K562 (cell line): ENCODE measurements around the gene ARMC9. TPM values are rescaled to one million over a fixed set of nuclear protein-coding genes. Genes with fewer than 3 reads are reported as not detected.

Experiments
- ATAC-seq: fragments of 200-7000 bp; cut with Tn5 transposase; 3 replicates; pipeline ENCODE4 v1.9.1; 2020; ENCODE audit warnings: moderate library complexity
- BruUV-seq: library from RNA; stranded (reverse); fragments of 400-500 nt; replicated peaks from 2 replicates; lab custom pipeline; 2021; lab: Mats Ljungman, UMichigan
- CTCF ChIA-PET: fragments of 300-600 bp; formaldehyde crosslinking; extraction: SDS; loops from one replicate; lab custom pipeline; 2021; ENCODE audit warnings: low intra/inter-chr PET ratio; lab: Yijun Ruan, JAX
- POLR2A ChIA-PET: fragments of 300-600, 350-650 bp; sonication (Branson Sonifier 250); formaldehyde crosslinking; extraction: SDS; loops from one replicate; lab custom pipeline; 2021; ENCODE audit warnings: antibody characterized with exemption, inconsistent platforms; lab: Yijun Ruan, JAX
- DNase-seq, 4 experiments: peaks; one replicate each; pipeline versions ENCODE4 v3.0.0 to v3.0.0-alpha.2; 2011 to 2018; ENCODE audit warnings: low spot score in 3 of 4, mixed read lengths in 3 of 4; ENCODE audit errors: extremely low read depth in 1 of 4
- FAIRE-seq: peaks from 2 replicates; lab custom pipeline; 2011; peaks lifted over from hg19 to GRCh38; lab: Jason Lieb, UNC
- H2AFZ ChIP-seq: 2 replicates; pipeline ENCODE4 v1.6.0; 2011; ENCODE audit warnings: low read depth, low read length, control low read depth, inconsistent platforms
- H3K27ac ChIP-seq: fragments of 200-600 bp; 3 replicates; pipeline ENCODE4 v1.8.0; 2011; ENCODE audit warnings: low read depth, mild to moderate bottlenecking, control low read depth, inconsistent platforms, low read length, moderate library complexity, mixed read lengths; ENCODE audit errors: extremely low read depth
- H3K27me3 ChIP-seq, 2 experiments: fragments of 300-600 bp in 1 of 2; 2 replicates in 1 of 2; 3 replicates in 1 of 2; pipeline versions ENCODE4 v1.6.0 to v1.8.0; 2011; ENCODE audit warnings: inconsistent platforms in 2 of 2, low read length in 2 of 2, mild to moderate bottlenecking in 1 of 2, mixed read lengths in 1 of 2, moderate library complexity in 1 of 2; ENCODE audit not compliant: control insufficient read depth in 2 of 2, insufficient read depth in 2 of 2
- H3K36me3 ChIP-seq: fragments of 300-600 bp; 3 replicates; pipeline ENCODE4 v1.8.0; 2011; ENCODE audit warnings: mild to moderate bottlenecking, low read length, inconsistent platforms; ENCODE audit not compliant: control insufficient read depth, insufficient read depth
- H3K4me1 ChIP-seq, 2 experiments: fragments of 200-600 bp in 1 of 2; replicated peaks in 1 of 2; 2 replicates in 1 of 2; 3 replicates in 1 of 2; pipeline versions ENCODE4 v1.5.1 to v1.8.0; 2011; ENCODE audit warnings: inconsistent platforms in 2 of 2, low read length in 2 of 2, mild to moderate bottlenecking in 1 of 2, mixed read lengths in 1 of 2, moderate library complexity in 1 of 2; ENCODE audit not compliant: control insufficient read depth in 2 of 2, insufficient read depth in 2 of 2
- H3K4me2 ChIP-seq: 2 replicates; pipeline ENCODE4 v1.6.1; 2011; ENCODE audit warnings: low read length, control low read depth, inconsistent platforms, mixed read lengths; ENCODE audit not compliant: insufficient read depth
- H3K4me3 ChIP-seq: fragments of 200-600 bp; sonication (generic), shearing (Covaris generic); 2 replicates; pipeline ENCODE4 v1.5.1; 2016; ENCODE audit warnings: control low read depth, inconsistent platforms
- H3K79me2 ChIP-seq: fragments of 200-600 bp; 3 replicates; pipeline ENCODE4 v1.8.0; 2011; ENCODE audit warnings: low read length, inconsistent platforms; ENCODE audit not compliant: control insufficient read depth, insufficient read depth
- H3K9ac ChIP-seq, 2 experiments: 2 replicates each; pipeline versions ENCODE4 v1.6.0 to v1.6.1; 2011; ENCODE audit warnings: low read depth in 2 of 2, low read length in 2 of 2, control low read depth in 1 of 2, inconsistent platforms in 1 of 2, mild to moderate bottlenecking in 1 of 2, mixed read lengths in 1 of 2; ENCODE audit not compliant: insufficient read depth in 1 of 2
- H3K9me1 ChIP-seq: one replicate; pipeline ENCODE4 v1.6.0; 2011; ENCODE audit warnings: inconsistent platforms, mild to moderate bottlenecking, low read length, moderate library complexity; ENCODE audit not compliant: control insufficient read depth, insufficient read depth
- H3K9me3 ChIP-seq: replicated peaks from 2 replicates; pipeline ENCODE4 v1.5.1; 2011; ENCODE audit warnings: low read depth, low read length, inconsistent platforms; ENCODE audit not compliant: control insufficient read depth, insufficient read depth
- H4K20me1 ChIP-seq: replicated peaks from 2 replicates; pipeline ENCODE4 v1.6.1; 2011; ENCODE audit warnings: low read length, inconsistent platforms, mixed read lengths; ENCODE audit not compliant: control insufficient read depth, insufficient read depth
- ARID1B ChIP-seq: fragments of 450-650 bp; IDR thresholded peaks from 2 replicates; pipeline ENCODE4 v1.6.1; 2016; ENCODE audit warnings: antibody characterized with exemption, mild to moderate bottlenecking, inconsistent platforms
- ELF1 ChIP-seq: fragments of 200-800 bp; sonication (Bioruptor generic); IDR thresholded peaks from 2 replicates; pipeline ENCODE4 v1.6.1; 2016; ENCODE audit warnings: missing genetic modification characterization, missing compliant biosample characterization
- HMG20B ChIP-seq: fragments of 250-450 bp; sonication (Bioruptor Pico); IDR thresholded peaks from 2 replicates; pipeline ENCODE4 v1.5.0; 2021; ENCODE audit warnings: mild to moderate bottlenecking
- MAFF ChIP-seq: IDR thresholded peaks from 2 replicates; pipeline ENCODE4 v1.6.1; 2012; ENCODE audit warnings: low read length, improper control_type of control experiment
- NFATC3 ChIP-seq: fragments of 450-650 bp; IDR thresholded peaks from 2 replicates; pipeline ENCODE4 v1.6.1; 2017; ENCODE audit warnings: mild to moderate bottlenecking
- PHB2 ChIP-seq: fragments of 450-650 bp; IDR thresholded peaks from 2 replicates; pipeline ENCODE4 v1.6.1; 2017; ENCODE audit warnings: low read depth
- SIRT6 ChIP-seq: IDR thresholded peaks from one replicate; pipeline ENCODE4 v1.6.1; 2012; ENCODE audit warnings: low read depth, mild to moderate bottlenecking, control low read depth, inconsistent platforms, low read length, moderate library complexity
- TAF15 ChIP-seq: fragments of 200-400 bp; formaldehyde crosslinking; IDR thresholded peaks from 2 replicates; pipeline ENCODE4 v1.6.1; 2017; ENCODE audit warnings: mild to moderate bottlenecking, low read depth, low read length, moderate library complexity
- TCF7 ChIP-seq: sonication (generic); IDR thresholded peaks from 2 replicates; pipeline ENCODE4 v1.6.1; 2016; ENCODE audit warnings: antibody characterized with exemption, borderline replicate concordance
- TFAP4 ChIP-seq: sonication (generic); formaldehyde crosslinking; IDR thresholded peaks from 2 replicates; pipeline ENCODE4 v1.8.0; 2022; ENCODE audit warnings: missing genetic modification reagents, mild to moderate bottlenecking, moderate library complexity, borderline replicate concordance
- ZFP30 ChIP-seq: fragments of 250-450 bp; sonication (Bioruptor Pico); IDR thresholded peaks from 2 replicates; pipeline ENCODE4 v1.8.0; 2022; ENCODE audit warnings: moderate library complexity, mild to moderate bottlenecking, inconsistent platforms, borderline replicate concordance
- ZKSCAN1 ChIP-seq: fragments of 150-350 bp; IDR thresholded peaks from 2 replicates; pipeline ENCODE4 v1.6.1; 2016; ENCODE audit warnings: low read depth, low read length
- ZNF75A ChIP-seq: fragments of 450-650 bp; formaldehyde crosslinking; IDR thresholded peaks from 2 replicates; pipeline ENCODE4 v1.4.0; 2020; ENCODE audit warnings: mild to moderate bottlenecking
- WGBS: fragments of 100-300 bp; shearing (Covaris generic); methylation state at CpG from one replicate; pipeline ENCODE4 v1.1.6; 2016; ENCODE audit warnings: low coverage, mixed read lengths; ENCODE audit not compliant: insufficient coverage; ENCODE audit errors: missing lambda C conversion rate; 5-methylcytosine and 5-hydroxymethylcytosine counted together
- in situ Hi-C: fragments of 300-500 bp; cut with MboI; formaldehyde crosslinking; loops from 4 replicates; pipeline ENCODE4 v1.15.0; 2018; ENCODE audit warnings: inconsistent platforms, mixed read lengths
- intact Hi-C: fragments of 100-400 bp; cut with micrococcal nuclease; formaldehyde crosslinking; loops from 2 replicates; pipeline ENCODE4 v1.14.2; 2022
- polyA plus RNA-seq, 8 experiments: library from polyadenylated mRNA; depleted of rRNA in 4 of 8; stranded (reverse) in 5 of 8; unstranded in 3 of 8; fragments of >200 nt; fragmentation: Nextera tagmentation in 2 of 8; fragmentation: Illumina TruSeq in 1 of 8; extraction: Ambion mirVana in 2 of 8; extraction: Trizol in 1 of 8; gene quantifications; 2 replicates each; pipeline versions ENCODE4 v1.2.1 to v1.2.3, GENCODE V29; 2011 to 2014; ENCODE audit warnings: inconsistent platforms in 1 of 8, missing spikeins in 1 of 8
- total RNA-seq, 7 experiments: library from RNA; depleted of rRNA in 6 of 7; stranded (reverse); fragments of >200 nt in 6 of 7; fragmentation: Illumina TruSeq in 2 of 7; extraction: Trizol in 2 of 7; gene quantifications; 2 replicates each; pipeline versions ENCODE4 v1.2.1 to v1.2.3, GENCODE V29; 2011 to 2021; ENCODE audit warnings: low replicate concordance in 1 of 7
- TF ChIP-seq, protein P1 (sequence below): fragments of 250-450 bp; sonication (Bioruptor Pico); IDR thresholded peaks from 2 replicates; pipeline ENCODE4 v1.9.0; 2021; ENCODE audit warnings: mild to moderate bottlenecking, inconsistent platforms

ARMC9 gene
- total and polyA plus RNA-seq, 9 of the 15 experiments (the other 6 are each of a cell fraction or from before 2014, with no cell fraction given) = 0.36 to 2.3 (median 1.1) TPM

DNA sequence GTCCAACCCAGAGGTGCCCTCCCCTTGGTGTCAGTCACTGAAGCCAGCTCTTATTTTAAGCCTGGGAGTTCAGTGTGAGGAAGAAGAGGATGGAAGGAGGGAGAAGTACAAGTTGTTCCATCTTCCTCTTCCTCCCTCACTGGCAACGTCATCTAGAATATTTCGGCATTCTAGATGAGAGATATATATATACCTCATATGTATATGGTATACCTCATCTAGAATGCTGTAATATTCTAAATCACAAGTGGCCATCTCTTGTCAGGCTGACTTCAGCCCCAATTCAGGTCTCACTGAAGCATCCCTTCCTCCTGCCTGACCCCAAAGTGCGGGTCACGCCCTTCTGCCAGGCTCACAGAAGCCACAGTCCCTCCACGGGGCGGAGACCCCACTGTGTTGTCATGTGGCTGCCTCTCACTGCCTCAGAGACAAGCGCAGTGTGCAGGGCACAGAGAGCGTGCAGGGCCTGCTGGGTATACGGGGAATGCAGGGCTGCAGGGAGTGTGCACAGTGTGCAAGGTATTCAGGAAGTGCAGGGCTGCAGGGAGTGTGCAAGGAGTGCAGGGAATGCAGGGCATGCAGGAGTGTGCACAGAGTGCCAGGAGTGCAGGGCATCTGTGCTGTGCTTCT lies 164.2 kb downstream of the ARMC9 start:
- H2AFZ ChIP-seq = peak overlapping the region; percentile 93
- no peaks in the 10 kb centered on the region for H4K20me1 ChIP-seq
- no peaks in the 10 kb centered on the region for H3K9me3 ChIP-seq
- peak overlapping the region in 1 of 2 experiments; percentile 20; a peak in 2 of 4 replicates for H3K9ac ChIP-seq
- ATAC-seq = no peak
- no peak for FAIRE-seq
- BruUV-seq = no TSS peak
- DNase-seq = no peak
- TF ChIP-seq MAFF = no peak
- 0 out of 2 replicates have a peak, but pooled peaks have one; percentile 1 for TF ChIP-seq ELF1
- H3K4me3 ChIP-seq = no peak overlapping the region
- ChIA-PET CTCF (no interaction called here), POLR2A (interaction anchor here (0.6 to 1.4 kb wide), 2 partner anchors 10 to 51 kb away, joined by 3 read pairs; no protein-coding TSS in a partner anchor)
- no peaks in the 10 kb centered on the region for H3K36me3 ChIP-seq
- no peaks in the 10 kb centered on the region for H3K79me2 ChIP-seq
- H3K27ac ChIP-seq = no peak overlapping the region
- intact Hi-C loops (no loop called here), in situ Hi-C loops (no loop called here)
- H3K4me1 ChIP-seq = peaks cover 9 to 12% of the 10 kb centered on the region in 2 experiments; a peak in 4 of 5 replicates
- H3K9me1 ChIP-seq = no peaks in the 10 kb centered on the region
- 35% methylated on average over 7 of the region's 9 CpGs for WGBS
- no peak overlapping the region for H3K4me2 ChIP-seq
- peaks cover 0 to 5% of the 10 kb centered on the region in 2 experiments; a peak in 1 of 5 replicates for H3K27me3 ChIP-seq

GRCh38 chr2:231364061-231364460 lies 165.6 kb downstream of the ARMC9 start:
- no peaks in the 10 kb centered on the region for H3K36me3 ChIP-seq
- H3K9ac ChIP-seq = no peak overlapping the region
- no peak overlapping the region for H3K4me2 ChIP-seq
- H2AFZ ChIP-seq = no peak overlapping the region
- WGBS = 35% methylated on average over 5 of the region's 5 CpGs
- no peak overlapping the region for H3K4me3 ChIP-seq
- H3K9me1 ChIP-seq = no peaks in the 10 kb centered on the region
- no peaks in the 10 kb centered on the region for H4K20me1 ChIP-seq
- no TSS peak for BruUV-seq
- ATAC-seq (no peak), DNase-seq (no peak), FAIRE-seq (no peak)
- H3K27me3 ChIP-seq = no peaks in the 10 kb centered on the region
- H3K4me1 ChIP-seq = peaks cover 9 to 12% of the 10 kb centered on the region in 2 experiments; a peak in 4 of 5 replicates
- ChIA-PET POLR2A (interaction anchor here (0.8 to 1.4 kb wide), 2 partner anchors 8 to 107 kb away, joined by 3 read pairs; no protein-coding TSS in a partner anchor), CTCF (no interaction called here)
- no peak overlapping the region for H3K27ac ChIP-seq
- in situ Hi-C loops = no loop called here
- intact Hi-C loops = no loop called here
- no peaks in the 10 kb centered on the region for H3K9me3 ChIP-seq
- no peaks in the 10 kb centered on the region for H3K79me2 ChIP-seq
- TF ChIP-seq, protein P1, sequence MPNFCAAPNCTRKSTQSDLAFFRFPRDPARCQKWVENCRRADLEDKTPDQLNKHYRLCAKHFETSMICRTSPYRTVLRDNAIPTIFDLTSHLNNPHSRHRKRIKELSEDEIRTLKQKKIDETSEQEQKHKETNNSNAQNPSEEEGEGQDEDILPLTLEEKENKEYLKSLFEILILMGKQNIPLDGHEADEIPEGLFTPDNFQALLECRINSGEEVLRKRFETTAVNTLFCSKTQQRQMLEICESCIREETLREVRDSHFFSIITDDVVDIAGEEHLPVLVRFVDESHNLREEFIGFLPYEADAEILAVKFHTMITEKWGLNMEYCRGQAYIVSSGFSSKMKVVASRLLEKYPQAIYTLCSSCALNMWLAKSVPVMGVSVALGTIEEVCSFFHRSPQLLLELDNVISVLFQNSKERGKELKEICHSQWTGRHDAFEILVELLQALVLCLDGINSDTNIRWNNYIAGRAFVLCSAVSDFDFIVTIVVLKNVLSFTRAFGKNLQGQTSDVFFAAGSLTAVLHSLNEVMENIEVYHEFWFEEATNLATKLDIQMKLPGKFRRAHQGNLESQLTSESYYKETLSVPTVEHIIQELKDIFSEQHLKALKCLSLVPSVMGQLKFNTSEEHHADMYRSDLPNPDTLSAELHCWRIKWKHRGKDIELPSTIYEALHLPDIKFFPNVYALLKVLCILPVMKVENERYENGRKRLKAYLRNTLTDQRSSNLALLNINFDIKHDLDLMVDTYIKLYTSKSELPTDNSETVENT = no peak
- TF ChIP-seq PHB2 (no peak), NFATC3 (no peak), ZFP30 (no peak), HMG20B (CRISPR knock-in tag) (no peak), ZKSCAN1 (no peak), TCF7 (no peak), TFAP4 (CRISPR knock-in tag) (no peak), TAF15 (no peak), SIRT6 (no peak), ZNF75A (CRISPR knock-in tag) (no peak), ARID1B (no peak)
